CD4-positive, alpha-beta T cell treated with Interleukin-12 subunit alpha and Interleukin-12 subunit beta, for 1 hour (primary cell): Measurements from ENCODE around the gene PIGH.
"Not testable (repeated sequence)": the region's sequence is repeated elsewhere in the genome, so short reads cannot be mapped to it uniquely, and the experiment has no call there.

ENCODE experiments used
- DNase-seq: peaks from one replicate; pipeline ENCODE4 v3.0.0-alpha.2; 2020

The PIGH gene

GRCh38 chr14:67547224-67547780 is 52.8 kb downstream of the PIGH start:
- no peak for DNase-seq

- no peak for DNase-seq
Measured at GRCh38 chr14:67544590-67544989, 55.5 kb downstream of the PIGH start.

GRCh38 chr14:67542620-67543019 is 57.4 kb downstream of the PIGH start:
- DNase-seq = not testable (repeated sequence)

- no peak for DNase-seq
Measured at GRCh38 chr14:67541448-67542387, 58.4 kb downstream of the PIGH start.
